Endothelial cell of umbilical vein (primary cell): ENCODE data around the gene DCAF7.

ENCODE experiments used
- CTCF ChIP-seq, 2 donors: IDR thresholded peaks; 1 replicate in 1 of 2; 2 replicates in 1 of 2; pipeline ENCODE4 v1.5.1; 2011; ENCODE audit warnings: low read length in 2 of 2, mild to moderate bottlenecking in 2 of 2, moderate library complexity in 2 of 2, control low read depth in 1 of 2, inconsistent platforms in 1 of 2, low read depth in 1 of 2; ENCODE audit not compliant: insufficient read depth in 1 of 2; ENCODE audit errors: extremely low read depth in 1 of 2
- EZH2 ChIP-seq: IDR thresholded peaks from 2 replicates; pipeline ENCODE4 v1.6.1; 2012; ENCODE audit warnings: borderline replicate concordance, low read depth, mild to moderate bottlenecking, moderate library complexity, low read length, inconsistent platforms; ENCODE audit not compliant: severe bottlenecking
- JUN ChIP-seq: IDR thresholded peaks from 2 replicates; pipeline ENCODE4 v1.6.1; 2011; ENCODE audit warnings: borderline replicate concordance, low read depth; ENCODE audit not compliant: insufficient read length, insufficient read depth
- POLR2A ChIP-seq: IDR thresholded peaks from 2 replicates; pipeline ENCODE4 v1.6.1; 2012; ENCODE audit warnings: low read depth, mild to moderate bottlenecking, control low read depth, low read length
- POLR2AphosphoS5 ChIP-seq: IDR thresholded peaks from 2 replicates; pipeline ENCODE4 v1.6.1; 2012; ENCODE audit warnings: low read depth, mild to moderate bottlenecking, control low read depth, low read length, moderate library complexity; ENCODE audit not compliant: insufficient read depth
- TF ChIP-seq, protein P1 (sequence below): IDR thresholded peaks from 2 replicates; pipeline ENCODE4 v1.6.1; 2011; ENCODE audit not compliant: insufficient read depth, insufficient read length

DNA sequence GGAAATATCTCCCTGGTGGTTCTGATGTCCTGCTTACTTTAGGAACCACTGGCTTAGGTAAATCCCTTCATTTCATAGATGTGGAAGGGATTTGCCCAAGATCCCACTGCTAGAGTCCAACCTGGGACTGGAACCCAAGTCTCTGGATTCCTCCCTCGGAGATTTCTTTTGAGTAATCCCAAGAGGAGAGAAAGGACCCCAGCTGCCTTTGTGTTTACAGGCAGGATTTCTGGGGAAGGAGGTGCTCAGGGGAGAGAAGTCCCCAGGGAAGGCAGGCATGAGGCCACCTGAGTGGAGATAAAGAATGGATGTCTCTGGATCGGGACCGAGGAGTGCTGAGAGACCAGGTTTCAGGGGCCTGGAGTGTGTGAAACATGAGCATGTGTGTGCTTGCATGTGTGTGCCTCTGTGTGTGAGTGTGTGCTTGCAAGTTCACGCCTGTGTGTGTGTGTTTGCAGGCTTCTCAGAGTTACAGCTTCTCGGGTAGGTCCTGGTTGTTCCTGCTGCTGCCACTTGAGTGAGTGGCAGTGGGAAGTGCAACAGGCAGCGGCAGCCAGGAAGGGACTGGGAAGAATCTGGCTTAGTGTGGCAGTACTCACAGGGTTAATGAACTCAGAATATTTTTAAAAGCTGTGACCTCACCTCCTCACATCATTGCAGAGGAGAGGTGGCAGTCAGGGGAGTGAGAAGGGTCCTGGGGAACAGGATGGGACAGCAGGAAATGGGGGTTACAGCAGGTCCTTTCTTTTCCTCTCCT lies 24.9 kb upstream of the DCAF7 start:
- no peak for TF ChIP-seq CTCF (IDR thresholded peaks at IDR 0.05; ENCODE audit: extremely low read depth in 1 of 2, insufficient read depth in 1 of 2, low read depth in 1 of 2, low read length in 2 of 2)
- TF ChIP-seq POLR2AphosphoS5 = no peak
- TF ChIP-seq POLR2A = no peak
- no peak for TF ChIP-seq EZH2
- no peak for TF ChIP-seq JUN
- TF ChIP-seq, protein P1, sequence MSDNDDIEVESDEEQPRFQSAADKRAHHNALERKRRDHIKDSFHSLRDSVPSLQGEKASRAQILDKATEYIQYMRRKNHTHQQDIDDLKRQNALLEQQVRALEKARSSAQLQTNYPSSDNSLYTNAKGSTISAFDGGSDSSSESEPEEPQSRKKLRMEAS = no peak
